IPS DF 19.7 (cell line): Measurements from ENCODE around the gene NDUFV2.
"Not testable (repeated sequence)": the region's sequence is repeated elsewhere in the genome, so short reads cannot be mapped to it uniquely, and the experiment has no call there.

ENCODE experiments used
- DNase-seq: peaks from one replicate; pipeline ENCODE4 v3.0.0-alpha.2; 2013; ENCODE audit warnings: low read depth, low spot score

NDUFV2 gene

GRCh38 chr18:9153256-9153655 is 50.8 kb downstream of the NDUFV2 start:
- no peak for DNase-seq

- DNase-seq, result no peak
Measured at GRCh38 chr18:9156604-9157249, 54.2 kb downstream of the NDUFV2 start.

- no peak for DNase-seq
Measured at GRCh38 chr18:9157806-9158205, 55.3 kb downstream of the NDUFV2 start.

GRCh38 chr18:9160014-9160413 is 57.5 kb downstream of the NDUFV2 start:
- DNase-seq, result no peak

- DNase-seq, result not testable (repeated sequence)
Measured at GRCh38 chr18:9162663-9163062, 60.2 kb downstream of the NDUFV2 start.

- not testable (repeated sequence) for DNase-seq
Measured at GRCh38 chr18:9164149-9164548, 61.6 kb downstream of the NDUFV2 start.

GRCh38 chr18:9165883-9166282 is 63.4 kb downstream of the NDUFV2 start:
- not testable (repeated sequence) for DNase-seq

- DNase-seq, result not testable (repeated sequence)
Measured at GRCh38 chr18:9169515-9169914, 67.0 kb downstream of the NDUFV2 start.

- DNase-seq, result not testable (repeated sequence)
Measured at GRCh38 chr18:9171919-9172318, 69.4 kb downstream of the NDUFV2 start.

GRCh38 chr18:9172506-9173127 is 70.1 kb downstream of the NDUFV2 start:
- DNase-seq, result no peak

- DNase-seq, result no peak
Measured at GRCh38 chr18:9173770-9174233, 71.3 kb downstream of the NDUFV2 start.

- DNase-seq, result no peak
Measured at GRCh38 chr18:9174302-9174701, 71.8 kb downstream of the NDUFV2 start.

- DNase-seq, result no peak
Measured at GRCh38 chr18:9175115-9175514, 72.6 kb downstream of the NDUFV2 start.

- DNase-seq, result no peak
Measured at GRCh38 chr18:9177031-9177430, 74.5 kb downstream of the NDUFV2 start.

GRCh38 chr18:9177466-9177865 is 75.0 kb downstream of the NDUFV2 start:
- no peak for DNase-seq

GRCh38 chr18:9178557-9178956 is 76.1 kb downstream of the NDUFV2 start:
- no peak for DNase-seq

- DNase-seq, result no peak
Measured at GRCh38 chr18:9181275-9181674, 78.8 kb downstream of the NDUFV2 start.

GRCh38 chr18:9182852-9183399 is 80.4 kb downstream of the NDUFV2 start:
- no peak for DNase-seq
